WTC11 (cell line): ENCODE data around the gene ZNF324B. TPM values are rescaled to one million over a fixed set of nuclear protein-coding genes. Genes with fewer than 3 reads are reported as not detected.

Source experiments
- ATAC-seq: fragments of 200-7000 bp; cut with Tn5 transposase; 2 replicates; pipeline ENCODE4 v1.10.0; 2021; ENCODE audit warnings: mild to moderate bottlenecking, moderate library complexity
- CTCF ChIA-PET: fragments of 300-600 bp; sonication (Branson Sonifier 250); formaldehyde crosslinking; loops from one replicate; lab custom pipeline; 2021; ENCODE audit warnings: antibody characterized with exemption; lab: Charles Lee
- POLR2A ChIA-PET: fragments of 350-600 bp; sonication (Branson Sonifier 250); formaldehyde crosslinking; loops from one replicate; lab custom pipeline; 2021; ENCODE audit warnings: antibody characterized with exemption; lab: Charles Lee
- DNase-seq: peaks from one replicate; pipeline ENCODE4 v3.0.0; 2021; ENCODE audit warnings: low spot score
- H3K27ac Mint-ChIP-seq: 2 replicates; pipeline ENCODE4 v1.8.0; 2021; ENCODE audit warnings: mixed read lengths
- H3K27me3 Mint-ChIP-seq: 2 replicates; pipeline ENCODE4 v1.8.0; 2021; ENCODE audit warnings: low read depth, mild to moderate bottlenecking, moderate library complexity, mixed read lengths
- H3K36me3 Mint-ChIP-seq: 2 replicates; pipeline ENCODE4 v1.8.0; 2021; ENCODE audit warnings: mixed read lengths
- H3K4me1 Mint-ChIP-seq: 2 replicates; pipeline ENCODE4 v1.8.0; 2022; ENCODE audit warnings: mixed read lengths
- H3K4me3 Mint-ChIP-seq: 2 replicates; pipeline ENCODE4 v1.8.0; 2021; ENCODE audit warnings: mild to moderate bottlenecking, moderate library complexity, mixed read lengths
- H3K9me3 Mint-ChIP-seq: 2 replicates; pipeline ENCODE4 v1.8.0; 2021; ENCODE audit warnings: mixed read lengths
- CREB1 ChIP-seq: sonication (generic); formaldehyde crosslinking; IDR thresholded peaks from 2 replicates; pipeline ENCODE4 v1.8.0; 2023; ENCODE audit warnings: mild to moderate bottlenecking, missing genetic modification reagents
- ETV6 ChIP-seq: sonication (generic); formaldehyde crosslinking; IDR thresholded peaks from 2 replicates; pipeline ENCODE4 v1.8.1; 2022; ENCODE audit warnings: mild to moderate bottlenecking, missing genetic modification reagents
- GABPB1 ChIP-seq: sonication (generic); formaldehyde crosslinking; IDR thresholded peaks from 2 replicates; pipeline ENCODE4 v1.8.1; 2023; ENCODE audit warnings: mild to moderate bottlenecking, missing genetic modification reagents
- GRHL2 ChIP-seq: fragments of 250-450 bp; sonication (Bioruptor Pico); IDR thresholded peaks from 2 replicates; pipeline ENCODE4 v1.8.0; 2022; ENCODE audit warnings: mild to moderate bottlenecking, moderate library complexity; ENCODE audit not compliant: insufficient replicate concordance, severe bottlenecking
- HMGA2 ChIP-seq: fragments of 250-450 bp; sonication (Bioruptor Pico); IDR thresholded peaks from 2 replicates; pipeline ENCODE4 v1.4.0; 2021; ENCODE audit warnings: mild to moderate bottlenecking, moderate library complexity
- KAT7 ChIP-seq: sonication (generic); formaldehyde crosslinking; IDR thresholded peaks from 2 replicates; pipeline ENCODE4 v1.8.1; 2023; ENCODE audit warnings: missing genetic modification reagents, mild to moderate bottlenecking, borderline replicate concordance
- MXD4 ChIP-seq: fragments of 250-450 bp; sonication (Bioruptor Pico); IDR thresholded peaks from 2 replicates; pipeline ENCODE4 v1.8.0; 2021; ENCODE audit warnings: mild to moderate bottlenecking, moderate library complexity, borderline replicate concordance
- SOX15 ChIP-seq: fragments of 250-450 bp; sonication (Bioruptor Pico); IDR thresholded peaks from 2 replicates; pipeline ENCODE4 v1.9.0; 2021; ENCODE audit warnings: mild to moderate bottlenecking
- TEAD4 ChIP-seq: sonication (generic); formaldehyde crosslinking; IDR thresholded peaks from 2 replicates; pipeline ENCODE4 v1.8.0; 2022; ENCODE audit warnings: mild to moderate bottlenecking, missing genetic modification reagents
- ZNF219 ChIP-seq: sonication (generic); formaldehyde crosslinking; IDR thresholded peaks from 2 replicates; pipeline ENCODE4 v1.8.0; 2023; ENCODE audit warnings: missing genetic modification reagents, mild to moderate bottlenecking, borderline replicate concordance
- ZNF232 ChIP-seq: sonication (generic); formaldehyde crosslinking; IDR thresholded peaks from 2 replicates; pipeline ENCODE4 v1.8.0; 2022; ENCODE audit warnings: mild to moderate bottlenecking, missing genetic modification reagents
- ZNF416 ChIP-seq: fragments of 250-450 bp; sonication (Bioruptor Pico); IDR thresholded peaks from 2 replicates; pipeline ENCODE4 v1.9.0; 2021; ENCODE audit warnings: mild to moderate bottlenecking, inconsistent platforms
- total RNA-seq: library from RNA; stranded (reverse); gene quantifications from 3 replicates; pipeline ENCODE4 v1.2.3, GENCODE V29; 2021
- TF ChIP-seq, protein P1 (sequence below): fragments of 250-450 bp; sonication (Bioruptor Pico); IDR thresholded peaks from 2 replicates; pipeline ENCODE4 v1.8.0; 2021; ENCODE audit warnings: mild to moderate bottlenecking
- TF ChIP-seq, protein P2 (sequence below): sonication (generic); formaldehyde crosslinking; IDR thresholded peaks from 2 replicates; pipeline ENCODE4 v1.8.0; 2022; ENCODE audit warnings: mild to moderate bottlenecking, missing genetic modification reagents
- TF ChIP-seq, protein P3 (sequence below): sonication (generic); formaldehyde crosslinking; IDR thresholded peaks from 2 replicates; pipeline ENCODE4 v1.8.1; 2022; ENCODE audit warnings: missing genetic modification reagents, borderline replicate concordance
- TF ChIP-seq, protein P4 (sequence below): sonication (generic); formaldehyde crosslinking; IDR thresholded peaks from 2 replicates; pipeline ENCODE4 v1.8.0; 2023; ENCODE audit warnings: missing genetic modification reagents
- TF ChIP-seq, protein P5 (sequence below): sonication (generic); formaldehyde crosslinking; IDR thresholded peaks from 2 replicates; pipeline ENCODE4 v1.8.0; 2022; ENCODE audit warnings: mild to moderate bottlenecking, missing genetic modification reagents
- TF ChIP-seq, protein P6 (sequence below): sonication (generic); formaldehyde crosslinking; IDR thresholded peaks from 2 replicates; pipeline ENCODE4 v1.8.1; 2022; ENCODE audit warnings: mild to moderate bottlenecking, missing genetic modification reagents, moderate library complexity, borderline replicate concordance
- TF ChIP-seq, protein P7 (sequence below): sonication (generic); formaldehyde crosslinking; IDR thresholded peaks from 2 replicates; pipeline ENCODE4 v1.8.1; 2023; ENCODE audit warnings: mild to moderate bottlenecking, missing genetic modification reagents, moderate library complexity
- TF ChIP-seq, protein P8 (sequence below): sonication (generic); formaldehyde crosslinking; IDR thresholded peaks from 2 replicates; pipeline ENCODE4 v1.8.0; 2023; ENCODE audit warnings: mild to moderate bottlenecking, missing genetic modification reagents
- TF ChIP-seq, protein P9 (sequence below): sonication (generic); formaldehyde crosslinking; conservative IDR thresholded peaks from 2 replicates; pipeline ENCODE4 v1.8.1; 2022; ENCODE audit warnings: mild to moderate bottlenecking, missing genetic modification reagents
- TF ChIP-seq, protein P10 (sequence below): sonication (generic); formaldehyde crosslinking; IDR thresholded peaks from 2 replicates; pipeline ENCODE4 v1.8.1; 2023; ENCODE audit warnings: mild to moderate bottlenecking, missing genetic modification reagents

The ZNF324B gene
- total RNA-seq, 1 experiment from 2014 or later = 4.0 TPM

DNA sequence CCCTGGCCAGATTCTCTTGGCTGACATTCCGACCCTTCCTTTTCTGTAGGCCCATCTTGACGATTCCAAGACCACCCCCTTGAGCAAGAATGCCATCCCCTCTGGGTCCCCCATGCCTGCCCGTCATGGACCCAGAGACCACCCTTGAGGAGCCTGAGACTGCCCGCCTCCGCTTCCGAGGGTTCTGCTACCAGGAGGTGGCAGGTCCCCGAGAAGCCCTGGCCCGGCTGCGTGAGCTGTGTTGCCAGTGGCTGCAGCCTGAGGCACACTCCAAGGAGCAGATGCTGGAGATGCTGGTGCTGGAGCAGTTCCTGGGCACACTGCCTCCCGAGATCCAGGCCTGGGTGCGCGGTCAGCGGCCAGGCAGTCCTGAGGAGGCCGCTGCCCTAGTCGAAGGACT, 25.7 kb downstream of the ZNF324B start:
- DNase-seq = no peak
- no peak for ATAC-seq
- Mint-ChIP-seq H3K4me1 (peaks cover 9% of the 10 kb centered on the region), H3K4me3 (peak overlapping the region; percentile 89), H3K9me3 (no peaks in the 10 kb centered on the region), H3K27me3 (no peaks in the 10 kb centered on the region; the same call in none of the 2 replicates), H3K36me3 (no peaks in the 10 kb centered on the region), H3K27ac (peak overlapping the region; percentile 50; the same call in 1 of the 2 replicates)
- TF ChIP-seq GRHL2 = no peak
- TF ChIP-seq, protein P1, sequence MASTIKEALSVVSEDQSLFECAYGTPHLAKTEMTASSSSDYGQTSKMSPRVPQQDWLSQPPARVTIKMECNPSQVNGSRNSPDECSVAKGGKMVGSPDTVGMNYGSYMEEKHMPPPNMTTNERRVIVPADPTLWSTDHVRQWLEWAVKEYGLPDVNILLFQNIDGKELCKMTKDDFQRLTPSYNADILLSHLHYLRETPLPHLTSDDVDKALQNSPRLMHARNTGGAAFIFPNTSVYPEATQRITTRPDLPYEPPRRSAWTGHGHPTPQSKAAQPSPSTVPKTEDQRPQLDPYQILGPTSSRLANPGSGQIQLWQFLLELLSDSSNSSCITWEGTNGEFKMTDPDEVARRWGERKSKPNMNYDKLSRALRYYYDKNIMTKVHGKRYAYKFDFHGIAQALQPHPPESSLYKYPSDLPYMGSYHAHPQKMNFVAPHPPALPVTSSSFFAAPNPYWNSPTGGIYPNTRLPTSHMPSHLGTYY (CRISPR knock-in tag) = no peak
- no peak for TF ChIP-seq SOX15 (CRISPR knock-in tag)
- no peak for TF ChIP-seq ETV6 (CRISPR knock-in tag)
- TF ChIP-seq, protein P2, sequence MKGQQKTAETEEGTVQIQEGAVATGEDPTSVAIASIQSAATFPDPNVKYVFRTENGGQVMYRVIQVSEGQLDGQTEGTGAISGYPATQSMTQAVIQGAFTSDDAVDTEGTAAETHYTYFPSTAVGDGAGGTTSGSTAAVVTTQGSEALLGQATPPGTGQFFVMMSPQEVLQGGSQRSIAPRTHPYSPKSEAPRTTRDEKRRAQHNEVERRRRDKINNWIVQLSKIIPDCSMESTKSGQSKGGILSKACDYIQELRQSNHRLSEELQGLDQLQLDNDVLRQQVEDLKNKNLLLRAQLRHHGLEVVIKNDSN (CRISPR knock-in tag) = no peak
- TF ChIP-seq, protein P3, sequence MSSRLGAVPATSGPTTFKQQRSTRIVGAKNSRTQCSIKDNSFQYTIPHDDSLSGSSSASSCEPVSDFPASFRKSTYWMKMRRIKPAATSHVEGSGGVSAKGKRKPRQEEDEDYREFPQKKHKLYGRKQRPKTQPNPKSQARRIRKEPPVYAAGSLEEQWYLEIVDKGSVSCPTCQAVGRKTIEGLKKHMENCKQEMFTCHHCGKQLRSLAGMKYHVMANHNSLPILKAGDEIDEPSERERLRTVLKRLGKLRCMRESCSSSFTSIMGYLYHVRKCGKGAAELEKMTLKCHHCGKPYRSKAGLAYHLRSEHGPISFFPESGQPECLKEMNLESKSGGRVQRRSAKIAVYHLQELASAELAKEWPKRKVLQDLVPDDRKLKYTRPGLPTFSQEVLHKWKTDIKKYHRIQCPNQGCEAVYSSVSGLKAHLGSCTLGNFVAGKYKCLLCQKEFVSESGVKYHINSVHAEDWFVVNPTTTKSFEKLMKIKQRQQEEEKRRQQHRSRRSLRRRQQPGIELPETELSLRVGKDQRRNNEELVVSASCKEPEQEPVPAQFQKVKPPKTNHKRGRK (CRISPR knock-in tag) = no peak
- TF ChIP-seq, protein P4, sequence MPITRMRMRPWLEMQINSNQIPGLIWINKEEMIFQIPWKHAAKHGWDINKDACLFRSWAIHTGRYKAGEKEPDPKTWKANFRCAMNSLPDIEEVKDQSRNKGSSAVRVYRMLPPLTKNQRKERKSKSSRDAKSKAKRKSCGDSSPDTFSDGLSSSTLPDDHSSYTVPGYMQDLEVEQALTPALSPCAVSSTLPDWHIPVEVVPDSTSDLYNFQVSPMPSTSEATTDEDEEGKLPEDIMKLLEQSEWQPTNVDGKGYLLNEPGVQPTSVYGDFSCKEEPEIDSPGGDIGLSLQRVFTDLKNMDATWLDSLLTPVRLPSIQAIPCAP (CRISPR knock-in tag) = no peak
- TF ChIP-seq GABPB1 (CRISPR knock-in tag) = no peak
- TF ChIP-seq, protein P5, sequence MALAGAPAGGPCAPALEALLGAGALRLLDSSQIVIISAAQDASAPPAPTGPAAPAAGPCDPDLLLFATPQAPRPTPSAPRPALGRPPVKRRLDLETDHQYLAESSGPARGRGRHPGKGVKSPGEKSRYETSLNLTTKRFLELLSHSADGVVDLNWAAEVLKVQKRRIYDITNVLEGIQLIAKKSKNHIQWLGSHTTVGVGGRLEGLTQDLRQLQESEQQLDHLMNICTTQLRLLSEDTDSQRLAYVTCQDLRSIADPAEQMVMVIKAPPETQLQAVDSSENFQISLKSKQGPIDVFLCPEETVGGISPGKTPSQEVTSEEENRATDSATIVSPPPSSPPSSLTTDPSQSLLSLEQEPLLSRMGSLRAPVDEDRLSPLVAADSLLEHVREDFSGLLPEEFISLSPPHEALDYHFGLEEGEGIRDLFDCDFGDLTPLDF (CRISPR knock-in tag) = no peak
- TF ChIP-seq, protein P6, sequence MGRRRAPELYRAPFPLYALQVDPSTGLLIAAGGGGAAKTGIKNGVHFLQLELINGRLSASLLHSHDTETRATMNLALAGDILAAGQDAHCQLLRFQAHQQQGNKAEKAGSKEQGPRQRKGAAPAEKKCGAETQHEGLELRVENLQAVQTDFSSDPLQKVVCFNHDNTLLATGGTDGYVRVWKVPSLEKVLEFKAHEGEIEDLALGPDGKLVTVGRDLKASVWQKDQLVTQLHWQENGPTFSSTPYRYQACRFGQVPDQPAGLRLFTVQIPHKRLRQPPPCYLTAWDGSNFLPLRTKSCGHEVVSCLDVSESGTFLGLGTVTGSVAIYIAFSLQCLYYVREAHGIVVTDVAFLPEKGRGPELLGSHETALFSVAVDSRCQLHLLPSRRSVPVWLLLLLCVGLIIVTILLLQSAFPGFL (CRISPR knock-in tag) = no peak
- TF ChIP-seq MXD4 (CRISPR knock-in tag) = no peak
- CTCF ChIA-PET = no interaction called here
- POLR2A ChIA-PET = interaction anchor here (0.6 kb wide), 1 partner anchor 47 kb away, joined by 6 read pairs; no protein-coding TSS in a partner anchor

DNA sequence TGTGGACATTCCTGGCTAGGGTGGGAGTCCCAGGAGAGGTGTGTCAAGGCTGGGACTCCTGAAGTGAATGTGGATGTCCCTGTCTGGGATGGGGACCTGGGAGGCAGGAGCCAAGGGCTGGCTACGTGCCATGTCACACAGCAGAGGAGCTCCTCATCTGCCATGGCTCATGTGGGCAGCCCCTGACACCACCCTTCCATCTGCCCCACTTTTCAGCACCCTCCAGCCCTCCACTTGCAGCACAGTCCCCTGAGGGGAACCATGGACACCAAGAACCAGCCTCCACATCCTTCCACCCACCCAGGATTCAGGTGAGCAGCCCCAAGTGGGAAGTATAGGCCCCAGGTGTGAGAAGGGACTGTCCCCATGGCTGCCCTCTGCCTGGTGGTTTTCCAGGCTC, 26.4 kb downstream of the ZNF324B start:
- Mint-ChIP-seq H3K36me3 (no peaks in the 10 kb centered on the region), H3K27ac (no peak overlapping the region), H3K4me3 (no peak overlapping the region), H3K9me3 (no peaks in the 10 kb centered on the region), H3K4me1 (peaks cover 9% of the 10 kb centered on the region), H3K27me3 (no peaks in the 10 kb centered on the region; the same call in none of the 2 replicates)
- DNase-seq = no peak
- ATAC-seq = no peak
- CTCF ChIA-PET = no interaction called here
- POLR2A ChIA-PET = interaction anchor here (0.6 kb wide), 1 partner anchor 46 kb away, joined by 6 read pairs; no protein-coding TSS in a partner anchor
- TF ChIP-seq, protein P7, sequence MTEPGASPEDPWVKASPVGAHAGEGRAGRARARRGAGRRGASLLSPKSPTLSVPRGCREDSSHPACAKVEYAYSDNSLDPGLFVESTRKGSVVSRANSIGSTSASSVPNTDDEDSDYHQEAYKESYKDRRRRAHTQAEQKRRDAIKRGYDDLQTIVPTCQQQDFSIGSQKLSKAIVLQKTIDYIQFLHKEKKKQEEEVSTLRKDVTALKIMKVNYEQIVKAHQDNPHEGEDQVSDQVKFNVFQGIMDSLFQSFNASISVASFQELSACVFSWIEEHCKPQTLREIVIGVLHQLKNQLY (CRISPR knock-in tag) = no peak
- TF ChIP-seq CREB1 (CRISPR knock-in tag) (no peak), TEAD4 (CRISPR knock-in tag) (no peak), ZNF232 (CRISPR knock-in tag) (no peak), ZNF219 (CRISPR knock-in tag) (no peak), SOX15 (CRISPR knock-in tag) (no peak), ZNF416 (CRISPR knock-in tag) (no peak), HMGA2 (CRISPR knock-in tag) (no peak), KAT7 (CRISPR knock-in tag) (no peak), ETV6 (CRISPR knock-in tag) (no peak)
- TF ChIP-seq, protein P8, sequence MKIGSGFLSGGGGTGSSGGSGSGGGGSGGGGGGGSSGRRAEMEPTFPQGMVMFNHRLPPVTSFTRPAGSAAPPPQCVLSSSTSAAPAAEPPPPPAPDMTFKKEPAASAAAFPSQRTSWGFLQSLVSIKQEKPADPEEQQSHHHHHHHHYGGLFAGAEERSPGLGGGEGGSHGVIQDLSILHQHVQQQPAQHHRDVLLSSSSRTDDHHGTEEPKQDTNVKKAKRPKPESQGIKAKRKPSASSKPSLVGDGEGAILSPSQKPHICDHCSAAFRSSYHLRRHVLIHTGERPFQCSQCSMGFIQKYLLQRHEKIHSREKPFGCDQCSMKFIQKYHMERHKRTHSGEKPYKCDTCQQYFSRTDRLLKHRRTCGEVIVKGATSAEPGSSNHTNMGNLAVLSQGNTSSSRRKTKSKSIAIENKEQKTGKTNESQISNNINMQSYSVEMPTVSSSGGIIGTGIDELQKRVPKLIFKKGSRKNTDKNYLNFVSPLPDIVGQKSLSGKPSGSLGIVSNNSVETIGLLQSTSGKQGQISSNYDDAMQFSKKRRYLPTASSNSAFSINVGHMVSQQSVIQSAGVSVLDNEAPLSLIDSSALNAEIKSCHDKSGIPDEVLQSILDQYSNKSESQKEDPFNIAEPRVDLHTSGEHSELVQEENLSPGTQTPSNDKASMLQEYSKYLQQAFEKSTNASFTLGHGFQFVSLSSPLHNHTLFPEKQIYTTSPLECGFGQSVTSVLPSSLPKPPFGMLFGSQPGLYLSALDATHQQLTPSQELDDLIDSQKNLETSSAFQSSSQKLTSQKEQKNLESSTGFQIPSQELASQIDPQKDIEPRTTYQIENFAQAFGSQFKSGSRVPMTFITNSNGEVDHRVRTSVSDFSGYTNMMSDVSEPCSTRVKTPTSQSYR (CRISPR knock-in tag) = no peak
- TF ChIP-seq, protein P9, sequence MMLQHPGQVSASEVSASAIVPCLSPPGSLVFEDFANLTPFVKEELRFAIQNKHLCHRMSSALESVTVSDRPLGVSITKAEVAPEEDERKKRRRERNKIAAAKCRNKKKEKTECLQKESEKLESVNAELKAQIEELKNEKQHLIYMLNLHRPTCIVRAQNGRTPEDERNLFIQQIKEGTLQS = no peak
- TF ChIP-seq, protein P10, sequence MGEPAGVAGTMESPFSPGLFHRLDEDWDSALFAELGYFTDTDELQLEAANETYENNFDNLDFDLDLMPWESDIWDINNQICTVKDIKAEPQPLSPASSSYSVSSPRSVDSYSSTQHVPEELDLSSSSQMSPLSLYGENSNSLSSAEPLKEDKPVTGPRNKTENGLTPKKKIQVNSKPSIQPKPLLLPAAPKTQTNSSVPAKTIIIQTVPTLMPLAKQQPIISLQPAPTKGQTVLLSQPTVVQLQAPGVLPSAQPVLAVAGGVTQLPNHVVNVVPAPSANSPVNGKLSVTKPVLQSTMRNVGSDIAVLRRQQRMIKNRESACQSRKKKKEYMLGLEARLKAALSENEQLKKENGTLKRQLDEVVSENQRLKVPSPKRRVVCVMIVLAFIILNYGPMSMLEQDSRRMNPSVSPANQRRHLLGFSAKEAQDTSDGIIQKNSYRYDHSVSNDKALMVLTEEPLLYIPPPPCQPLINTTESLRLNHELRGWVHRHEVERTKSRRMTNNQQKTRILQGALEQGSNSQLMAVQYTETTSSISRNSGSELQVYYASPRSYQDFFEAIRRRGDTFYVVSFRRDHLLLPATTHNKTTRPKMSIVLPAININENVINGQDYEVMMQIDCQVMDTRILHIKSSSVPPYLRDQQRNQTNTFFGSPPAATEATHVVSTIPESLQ (CRISPR knock-in tag) = no peak
